Transverse colon (tissue), 4 donors: ENCODE results near the gene BACH2.

Experiments
- CTCF ChIP-seq, 5 experiments: fragments of 200-600 bp in 3 of 5; fragments of 450-650 bp in 2 of 5; sonication (generic) in 3 of 5; IDR thresholded peaks; 1 replicate in 2 of 5; 2 replicates in 3 of 5; pipeline ENCODE4 v1.5.1; 2016 to 2017; ENCODE audit warnings: antibody characterized with exemption in 5 of 5, inconsistent platforms in 3 of 5, mild to moderate bottlenecking in 2 of 5, moderate library complexity in 1 of 5
- EP300 ChIP-seq: sonication (generic); formaldehyde crosslinking; IDR thresholded peaks from one replicate; pipeline ENCODE4 v1.6.1; 2017; ENCODE audit warnings: antibody characterized with exemption, low read depth
- POLR2A ChIP-seq: fragments of 450-650 bp; IDR thresholded peaks from one replicate; pipeline ENCODE4 v1.6.1; 2016; ENCODE audit warnings: antibody characterized with exemption, mild to moderate bottlenecking, moderate library complexity
- POLR2AphosphoS5 ChIP-seq, 3 donors: sonication (generic); formaldehyde crosslinking; IDR thresholded peaks; one replicate each; pipeline ENCODE4 v1.6.1; 2016; ENCODE audit warnings: antibody characterized with exemption in 3 of 3

DNA sequence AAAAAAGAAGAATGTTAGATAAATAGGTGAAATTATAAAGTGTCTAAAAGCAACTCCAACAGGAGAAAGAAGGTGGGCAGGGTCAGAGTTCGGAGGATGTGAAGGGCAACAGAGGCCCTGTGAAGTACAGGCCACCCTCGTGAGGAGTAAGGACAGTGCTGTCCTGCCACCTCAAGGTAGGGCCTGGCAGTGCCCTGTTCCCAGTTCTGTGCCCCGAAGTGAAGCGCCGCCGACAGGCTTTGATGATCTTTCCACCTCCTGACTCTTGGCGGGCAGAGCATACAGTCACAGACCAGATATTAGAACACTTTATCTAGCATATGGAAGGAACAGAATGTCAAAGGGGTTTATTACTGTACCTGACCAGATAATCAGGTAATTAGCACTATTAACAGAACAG is 326.6 kb downstream of the BACH2 start:
- TF ChIP-seq CTCF (IDR thresholded peaks at IDR 0.05), result no peak
- TF ChIP-seq POLR2AphosphoS5 (IDR thresholded peaks at IDR 0.05), result no peak
- no peak for TF ChIP-seq POLR2A
- no peak for TF ChIP-seq EP300
